Measurements from ENCODE around the gene ARHGAP28. TPM values are rescaled to one million over a fixed set of nuclear protein-coding genes. Genes with fewer than 3 reads are reported as not detected.
A peak's percentile ranks its signal among the peaks of the same experiment; 100 is the strongest.
"Not testable (repeated sequence)": the region's sequence is repeated elsewhere in the genome, so short reads cannot be mapped to it uniquely, and the experiment has no call there.

ARHGAP28 gene
- total RNA-seq, 1 donor from 2014 or later = 15.7 TPM

DNA sequence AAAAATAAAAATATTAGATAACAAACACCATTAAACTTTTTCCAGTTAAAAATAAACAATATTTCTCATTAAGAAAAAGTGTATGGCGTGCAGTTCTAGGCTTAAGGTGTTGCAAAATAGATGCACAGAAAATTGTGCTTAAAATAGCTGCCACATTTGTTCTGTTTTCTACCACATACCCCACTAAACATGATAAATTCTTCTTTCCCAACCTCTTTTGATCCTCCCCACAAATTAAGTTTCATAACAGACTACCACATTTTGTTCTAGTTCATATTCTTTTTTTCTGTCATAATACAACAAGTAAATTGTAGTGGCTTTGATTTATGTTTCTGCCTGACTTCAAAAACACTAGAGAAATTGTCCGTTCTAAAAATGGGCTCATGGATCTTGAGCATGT is 64.5 kb downstream of the ARHGAP28 start:
- intact Hi-C loops (cut with DNase I) = no loop called here
- Histone ChIP-seq H3K9me3 (no peaks in the 10 kb centered on the region), H3K27ac (peak overlapping the region; percentile 59), H3K27me3 (no peaks in the 10 kb centered on the region), H3K4me1 (no peaks in the 10 kb centered on the region), H3K4me3 (no peak overlapping the region), H3K36me3 (no peaks in the 10 kb centered on the region)
- ATAC-seq (no peak), DNase-seq (no peak)
- TF ChIP-seq, protein P1, sequence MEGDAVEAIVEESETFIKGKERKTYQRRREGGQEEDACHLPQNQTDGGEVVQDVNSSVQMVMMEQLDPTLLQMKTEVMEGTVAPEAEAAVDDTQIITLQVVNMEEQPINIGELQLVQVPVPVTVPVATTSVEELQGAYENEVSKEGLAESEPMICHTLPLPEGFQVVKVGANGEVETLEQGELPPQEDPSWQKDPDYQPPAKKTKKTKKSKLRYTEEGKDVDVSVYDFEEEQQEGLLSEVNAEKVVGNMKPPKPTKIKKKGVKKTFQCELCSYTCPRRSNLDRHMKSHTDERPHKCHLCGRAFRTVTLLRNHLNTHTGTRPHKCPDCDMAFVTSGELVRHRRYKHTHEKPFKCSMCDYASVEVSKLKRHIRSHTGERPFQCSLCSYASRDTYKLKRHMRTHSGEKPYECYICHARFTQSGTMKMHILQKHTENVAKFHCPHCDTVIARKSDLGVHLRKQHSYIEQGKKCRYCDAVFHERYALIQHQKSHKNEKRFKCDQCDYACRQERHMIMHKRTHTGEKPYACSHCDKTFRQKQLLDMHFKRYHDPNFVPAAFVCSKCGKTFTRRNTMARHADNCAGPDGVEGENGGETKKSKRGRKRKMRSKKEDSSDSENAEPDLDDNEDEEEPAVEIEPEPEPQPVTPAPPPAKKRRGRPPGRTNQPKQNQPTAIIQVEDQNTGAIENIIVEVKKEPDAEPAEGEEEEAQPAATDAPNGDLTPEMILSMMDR (IDR thresholded peaks at IDR 0.05) = no peak

DNA sequence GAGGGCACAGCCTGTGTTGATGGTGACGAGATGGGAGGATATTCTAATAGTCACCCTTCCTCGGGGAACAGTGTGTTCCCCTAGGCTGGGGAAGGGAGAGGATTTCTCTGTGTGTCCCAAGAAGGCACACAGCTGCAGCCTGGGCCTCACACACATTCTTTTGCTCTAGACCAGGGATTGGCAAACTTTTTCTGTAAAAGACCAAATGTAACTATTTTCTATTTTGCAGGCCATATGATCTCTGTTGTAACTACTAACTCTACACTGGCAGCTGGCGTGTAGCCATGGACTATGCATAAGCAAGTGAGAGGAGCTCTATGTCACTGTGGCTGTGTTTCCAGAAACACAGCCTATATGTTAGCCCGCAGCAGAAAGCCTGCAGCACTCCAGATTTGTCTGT is 65.8 kb downstream of the ARHGAP28 start:
- no peaks in the 10 kb centered on the region for H3K9me3 ChIP-seq
- no peaks in the 10 kb centered on the region for H3K36me3 ChIP-seq
- ATAC-seq = peak; percentile 53
- TF ChIP-seq, protein P1 (IDR thresholded peaks at IDR 0.05) = no peak
- no peak overlapping the region for H3K4me3 ChIP-seq
- intact Hi-C loops (cut with DNase I) = no loop called here
- DNase-seq = no peak
- no peaks in the 10 kb centered on the region for H3K27me3 ChIP-seq
- peak overlapping the region; percentile 25 for H3K27ac ChIP-seq
- no peaks in the 10 kb centered on the region for H3K4me1 ChIP-seq

DNA sequence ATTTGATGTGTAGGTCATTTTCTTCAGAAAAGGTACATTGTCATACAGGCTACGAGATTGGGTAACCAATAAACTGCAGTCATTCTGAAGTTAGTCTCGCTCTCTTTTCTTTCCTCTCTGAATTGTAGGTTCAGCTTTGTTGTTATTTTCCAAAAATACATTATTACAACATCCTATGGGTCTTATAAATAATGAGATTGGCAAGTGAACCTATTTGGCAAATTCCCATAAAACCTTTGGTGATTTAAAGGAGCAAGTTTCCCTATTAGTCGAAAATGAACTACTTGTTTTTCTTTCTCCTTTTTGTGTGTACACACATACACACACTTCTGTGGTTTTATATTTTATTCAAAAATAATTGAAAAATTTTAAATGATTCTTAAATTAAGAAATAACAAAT is 67.0 kb downstream of the ARHGAP28 start:
- Histone ChIP-seq H3K36me3 (no peaks in the 10 kb centered on the region), H3K4me3 (no peak overlapping the region), H3K27me3 (no peaks in the 10 kb centered on the region), H3K4me1 (no peaks in the 10 kb centered on the region), H3K9me3 (no peaks in the 10 kb centered on the region), H3K27ac (no peak overlapping the region)
- ATAC-seq (no peak), DNase-seq (no peak)
- intact Hi-C loops (cut with DNase I) = no loop called here
- TF ChIP-seq, protein P1 (IDR thresholded peaks at IDR 0.05) = no peak

DNA sequence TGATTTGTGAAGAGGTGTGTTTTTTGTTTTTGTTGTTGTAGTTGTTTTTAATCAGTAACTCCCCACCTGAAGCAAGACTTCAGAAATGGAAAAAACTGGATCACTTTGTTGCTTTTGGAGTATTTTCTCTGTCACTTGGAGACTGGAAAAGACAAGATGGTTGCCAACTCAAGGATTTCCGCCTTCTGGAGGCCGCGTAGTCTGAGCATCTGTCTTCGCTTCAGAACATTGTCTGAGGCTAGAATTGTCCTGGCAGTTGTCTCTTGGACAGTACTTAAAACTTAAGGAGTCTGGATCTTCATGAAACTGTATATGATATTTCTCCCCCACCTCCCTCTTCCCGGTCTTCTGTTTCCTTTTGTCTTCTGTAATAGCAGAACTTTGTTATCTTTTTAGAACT is 67.7 kb downstream of the ARHGAP28 start:
- TF ChIP-seq, protein P1 (IDR thresholded peaks at IDR 0.05) = no peak
- Histone ChIP-seq H3K27ac (no peak overlapping the region), H3K4me3 (no peak overlapping the region), H3K36me3 (no peaks in the 10 kb centered on the region), H3K27me3 (no peaks in the 10 kb centered on the region), H3K9me3 (no peaks in the 10 kb centered on the region), H3K4me1 (no peaks in the 10 kb centered on the region)
- ATAC-seq = no peak
- intact Hi-C loops (cut with DNase I) = no loop called here
- DNase-seq = no peak

DNA sequence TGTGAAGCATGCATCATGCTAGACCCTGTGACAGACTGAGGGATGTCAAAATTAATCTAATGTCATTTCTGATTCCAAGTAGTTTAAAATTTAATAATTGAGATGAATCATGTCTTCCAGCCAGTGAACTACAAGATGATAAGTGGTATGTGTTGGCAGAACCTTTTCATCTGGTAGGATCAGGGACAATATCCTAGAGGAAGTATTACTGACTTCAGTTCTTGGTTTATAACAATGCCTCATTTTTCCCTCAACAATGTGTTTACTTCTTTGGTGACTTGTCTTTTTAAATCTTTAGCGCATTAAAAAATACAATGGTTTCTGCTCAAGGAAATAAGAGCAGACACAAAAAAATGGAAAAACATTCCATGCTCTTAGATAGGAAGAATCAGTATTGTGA is 69.4 kb downstream of the ARHGAP28 start:
- intact Hi-C loops (cut with DNase I) = no loop called here
- H3K4me1 ChIP-seq = no peaks in the 10 kb centered on the region
- DNase-seq (no peak), ATAC-seq (no peak)
- H3K4me3 ChIP-seq = no peak overlapping the region
- no peak overlapping the region for H3K27ac ChIP-seq
- no peaks in the 10 kb centered on the region for H3K9me3 ChIP-seq
- TF ChIP-seq, protein P1 (IDR thresholded peaks at IDR 0.05) = no peak
- no peaks in the 10 kb centered on the region for H3K27me3 ChIP-seq
- no peaks in the 10 kb centered on the region for H3K36me3 ChIP-seq

DNA sequence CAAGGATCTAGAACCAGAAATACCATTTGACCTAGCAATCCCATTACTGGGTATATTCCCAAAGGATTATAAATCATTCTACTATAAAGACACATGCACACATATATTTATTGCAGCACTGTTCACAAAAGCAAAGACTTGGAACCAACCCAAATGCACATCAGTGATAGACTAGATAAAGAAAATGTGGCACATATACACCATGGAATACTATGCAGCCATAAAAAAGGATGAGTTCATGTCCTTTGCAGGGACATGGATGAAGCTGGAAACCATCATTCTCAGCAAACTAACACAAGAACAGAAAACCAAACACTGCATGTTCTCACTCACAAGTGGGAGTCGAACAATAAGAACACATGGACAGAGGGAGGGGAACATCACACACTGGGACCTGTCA is 70.8 kb downstream of the ARHGAP28 start:
- DNase-seq; H3K27ac ChIP-seq; ATAC-seq; intact Hi-C loops (cut with DNase I); H3K9me3 ChIP-seq; H3K4me1 ChIP-seq; H3K4me3 ChIP-seq; H3K36me3 ChIP-seq; H3K27me3 ChIP-seq: not testable (repeated sequence)
